Amygdala (tissue), 56 donors: ENCODE data around the gene FAM3A.
A peak's percentile ranks its signal among the peaks of the same experiment; 100 is the strongest.

Experiments
- DNase-seq, 56 donors: peaks; one replicate each; lab custom pipeline; 2025; lab: John Stamatoyannopoulos, UW

Gene FAM3A

DNA sequence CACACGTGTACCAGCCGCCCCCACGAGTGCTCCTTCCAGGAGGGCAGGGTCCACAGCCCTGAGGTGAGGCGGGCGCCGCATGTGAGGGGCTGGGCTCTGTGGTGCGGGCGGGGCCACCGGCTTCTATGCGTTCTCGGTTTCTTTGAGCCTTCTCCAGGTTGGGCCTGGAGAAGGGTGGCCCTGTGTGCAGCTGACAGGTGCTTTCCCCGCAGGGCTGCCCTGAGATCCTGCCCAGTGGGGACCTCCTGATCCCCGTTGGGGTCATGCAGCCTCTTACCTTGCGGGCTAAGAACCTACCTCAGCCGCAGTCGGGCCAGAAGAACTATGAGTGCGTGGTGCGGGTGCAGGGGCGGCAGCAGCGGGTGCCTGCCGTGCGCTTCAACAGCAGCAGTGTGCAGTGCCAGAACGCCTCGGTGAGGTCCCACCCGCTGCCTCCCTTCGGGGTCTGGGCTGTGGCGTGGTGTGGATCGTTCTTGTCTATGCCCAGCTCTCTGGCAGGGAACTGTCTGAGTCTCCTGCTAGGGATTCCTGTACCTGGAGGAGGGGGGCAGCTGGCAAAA, 51.1 kb downstream of the FAM3A start:
- DNase-seq = no peak

DNA sequence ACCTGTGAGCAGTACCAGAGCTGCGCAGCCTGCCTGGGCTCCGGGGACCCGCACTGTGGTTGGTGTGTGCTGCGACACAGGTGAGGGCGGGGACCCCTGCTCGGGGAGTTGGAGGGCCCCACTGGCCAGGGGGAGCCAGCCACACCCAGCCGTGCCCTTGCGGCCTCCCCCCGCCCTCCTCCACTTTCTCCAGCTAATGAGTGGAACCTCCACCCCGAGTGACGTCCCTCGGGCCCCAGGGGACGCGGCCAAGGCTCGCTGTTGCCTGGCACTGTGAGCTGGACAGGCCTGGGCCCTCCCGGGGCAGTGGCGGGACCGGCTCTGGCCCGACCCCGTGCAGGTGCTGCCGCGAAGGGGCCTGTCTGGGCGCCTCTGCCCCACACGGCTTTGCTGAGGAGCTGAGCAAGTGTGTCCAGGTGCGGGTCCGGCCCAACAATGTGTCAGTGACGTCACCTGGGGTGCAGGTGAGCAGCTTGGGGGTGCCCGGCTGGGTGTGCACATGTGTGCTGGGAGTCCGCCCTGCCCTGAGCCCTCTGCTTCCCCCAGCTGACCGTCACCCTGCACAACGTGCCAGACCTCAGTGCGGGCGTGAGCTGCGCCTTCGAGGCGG, 52.3 kb downstream of the FAM3A start:
- no peak for DNase-seq

DNA sequence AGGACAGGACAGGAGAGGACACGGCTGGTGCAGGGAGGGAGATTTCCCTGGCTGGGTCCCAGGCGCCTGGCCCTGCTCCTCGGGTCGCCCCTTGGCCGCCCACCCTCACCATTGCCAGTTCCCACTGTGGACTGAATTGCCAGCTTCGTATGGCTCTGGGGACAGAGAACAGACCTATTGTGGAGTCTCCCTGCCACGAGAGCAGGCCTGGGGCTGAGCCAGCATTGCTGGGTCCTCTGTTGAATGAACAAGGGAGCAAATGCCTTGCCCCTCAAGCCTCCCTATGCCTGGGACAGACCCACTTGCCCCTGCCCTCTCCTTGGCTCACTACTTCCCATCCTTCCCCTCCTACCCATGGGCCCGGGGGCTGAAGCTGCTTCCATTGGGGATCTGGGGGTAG, 53.6 kb downstream of the FAM3A start:
- peak in 23 of 56 donors; percentile 2 to 60 (median 25) for DNase-seq

DNA sequence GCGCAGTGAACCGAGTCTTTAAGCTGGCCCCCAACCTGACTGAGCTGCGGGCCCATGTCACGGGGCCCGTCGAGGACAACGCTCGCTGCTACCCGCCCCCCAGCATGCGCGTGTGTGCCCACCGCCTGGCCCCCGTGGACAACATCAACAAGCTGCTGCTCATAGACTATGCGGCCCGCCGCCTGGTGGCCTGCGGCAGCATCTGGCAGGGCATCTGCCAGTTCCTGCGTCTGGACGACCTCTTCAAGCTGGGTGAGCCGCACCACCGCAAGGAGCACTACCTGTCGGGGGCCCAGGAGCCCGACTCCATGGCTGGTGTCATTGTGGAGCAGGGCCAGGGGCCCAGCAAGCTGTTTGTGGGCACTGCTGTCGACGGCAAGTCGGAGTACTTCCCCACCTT, 55.7 kb downstream of the FAM3A start:
- DNase-seq = peak in 6 of 56 donors; percentile 6 to 23 (median 9)

DNA sequence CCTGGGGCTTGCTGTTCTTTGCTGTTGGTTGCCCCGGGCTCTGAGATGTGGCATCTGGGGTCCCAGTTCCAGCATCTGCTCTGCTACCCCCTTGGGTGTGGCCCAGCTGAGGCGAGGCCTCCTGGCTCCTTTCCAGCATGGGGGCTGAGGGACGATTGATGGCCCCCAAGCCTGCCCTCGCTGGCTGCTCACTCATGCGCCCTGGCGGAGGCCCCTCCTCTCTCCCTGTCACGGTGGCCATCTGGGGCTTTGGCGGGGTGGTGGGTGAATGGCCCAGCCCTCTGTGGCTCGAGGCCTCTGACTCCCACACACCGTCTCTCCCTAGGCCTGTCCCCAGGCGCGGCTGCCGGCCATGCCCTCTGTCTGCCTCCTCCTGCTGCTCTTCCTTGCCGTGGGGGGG, 56.2 kb downstream of the FAM3A start:
- DNase-seq = no peak

DNA sequence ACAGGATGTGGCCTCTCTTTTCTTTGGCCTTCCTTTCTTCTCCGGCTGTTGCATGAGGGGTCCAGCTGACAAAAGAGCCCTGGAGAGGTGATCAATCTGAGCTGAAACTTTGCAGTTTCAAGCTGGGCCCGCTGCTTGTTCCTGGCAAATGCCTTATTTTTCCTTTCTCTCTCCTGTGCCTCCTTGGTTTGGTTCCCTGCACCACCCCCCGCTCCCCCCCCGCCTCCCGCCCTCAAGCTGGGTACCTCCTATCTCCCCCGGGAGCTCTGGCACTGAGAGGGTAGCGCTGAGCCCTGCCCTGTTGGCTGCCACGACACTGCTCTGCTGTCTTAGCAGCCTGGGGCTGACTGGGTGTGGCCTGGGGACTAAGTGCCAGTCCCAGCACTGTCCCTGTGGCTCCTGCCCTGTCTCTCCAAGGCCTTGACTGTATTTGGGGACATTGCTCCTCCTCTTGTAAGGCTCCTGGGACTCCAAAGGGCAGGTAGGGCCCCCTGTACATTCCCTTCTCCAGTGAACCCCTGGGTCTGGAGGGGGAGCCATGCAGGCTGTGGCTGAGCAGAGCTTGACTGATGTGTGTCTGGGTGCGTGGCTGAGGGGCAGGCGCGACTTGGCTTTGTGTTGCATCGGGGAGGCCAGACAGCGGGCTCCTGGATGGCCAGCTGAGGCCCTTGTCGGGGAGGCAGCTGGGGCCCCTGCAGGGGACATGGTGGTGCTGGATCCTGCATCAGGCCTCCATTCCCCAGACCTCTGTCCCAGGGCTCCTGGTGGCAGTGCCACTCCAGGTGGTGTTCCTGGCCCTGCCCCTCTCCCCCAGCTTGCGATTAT, 56.9 kb downstream of the FAM3A start:
- peak in 16 of 56 donors; percentile 4 to 34 (median 15) for DNase-seq

DNA sequence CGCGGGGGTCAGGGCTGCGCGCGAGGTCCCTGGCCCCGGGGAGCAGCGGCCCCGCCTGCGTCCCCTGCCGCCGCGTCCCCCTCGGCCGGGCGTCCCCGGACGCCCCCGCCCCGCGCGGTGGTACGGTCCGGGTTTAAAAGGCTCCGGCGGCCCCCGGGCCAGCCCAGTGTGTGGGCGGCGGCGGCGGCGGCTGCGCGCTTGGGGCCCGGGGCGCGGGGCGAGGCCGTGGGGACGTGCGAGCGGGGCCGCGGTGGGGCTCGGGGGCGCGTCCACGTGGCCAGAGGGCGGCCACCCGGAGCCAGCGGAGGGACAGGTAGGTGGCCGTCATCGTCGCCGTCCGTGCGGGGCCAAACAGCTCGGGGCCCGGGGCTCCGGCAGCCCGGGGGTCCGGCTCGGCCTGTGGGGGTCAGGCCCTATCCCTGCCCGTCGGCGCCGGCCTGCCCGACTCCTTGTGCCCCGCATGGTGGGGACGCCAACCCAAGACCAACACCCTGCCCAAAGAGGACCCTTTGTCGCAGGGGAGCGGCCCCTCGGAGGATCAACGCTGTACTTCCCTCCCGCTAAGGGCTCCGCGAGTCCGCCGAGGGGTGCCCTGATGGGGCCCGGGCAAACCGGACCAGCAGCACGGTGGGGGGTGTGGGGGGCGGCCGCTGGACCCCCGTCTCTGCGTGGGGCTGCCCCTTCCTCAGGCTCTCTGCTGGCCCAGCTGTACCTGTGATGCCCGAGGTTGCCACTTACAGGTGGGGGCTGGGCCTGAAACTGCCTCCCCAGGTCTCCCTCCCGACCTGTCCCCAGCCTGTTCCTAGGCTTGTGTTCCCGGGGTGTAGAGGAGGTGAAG, 57.7 kb downstream of the FAM3A start, which contains the start of gene PLXNA3:
Gene PLXNA3, plus strand, starts transcription at position 166 of the 838 bp plus-strand sequence. CDS start 1,903 bp downstream, outside the sequence.
- peak in 25 of 56 donors; percentile 7 to 65 (median 27) for DNase-seq

DNA sequence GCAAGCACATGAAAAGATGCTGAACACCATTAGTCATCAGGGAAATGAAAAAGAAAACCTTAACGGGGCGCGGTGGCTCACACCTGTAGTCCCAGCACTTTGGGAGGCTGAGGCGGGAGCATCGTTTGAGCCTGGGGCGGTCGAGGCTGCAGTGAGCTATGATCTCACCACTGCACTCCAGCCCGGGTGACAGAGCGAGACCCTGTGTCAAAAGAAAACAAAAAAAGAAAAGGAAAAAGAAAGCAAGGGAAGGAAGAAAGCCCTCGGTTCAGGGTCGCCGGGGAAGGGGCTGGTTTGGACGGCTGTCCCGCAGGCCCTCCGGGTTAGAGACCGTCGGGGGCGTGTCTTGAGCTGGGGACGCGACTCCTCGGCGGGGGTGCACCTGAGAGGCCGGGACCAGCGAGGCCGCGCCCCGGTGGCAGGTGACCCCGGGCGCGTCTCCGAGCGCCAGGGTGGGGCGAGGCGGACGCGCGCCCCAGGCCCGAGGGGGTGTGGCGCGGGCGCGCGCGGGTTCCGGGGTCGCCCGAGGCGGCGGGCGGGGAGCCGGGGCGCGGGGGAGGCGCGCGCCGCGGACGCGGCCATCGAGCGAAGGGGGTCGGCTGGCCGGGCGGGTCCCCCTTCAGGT, 58.4 kb downstream of the FAM3A start:
- peak in 12 of 56 donors; percentile 17 to 61 (median 36) for DNase-seq
